Measurements from ENCODE around the gene RASGRF2.

Gene RASGRF2

GRCh38 chr5:80989883-80990282 is 29.7 kb downstream of the RASGRF2 start:
- no peak overlapping the region for H3K4me3 ChIP-seq (ENCODE audit: low read depth, low read length)
- TF ChIP-seq CTCF (IDR thresholded peaks at IDR 0.05; ENCODE audit: control insufficient read depth, extremely low read depth, insufficient read depth): no peak
- DNase-seq (ENCODE audit: low read depth): no peak

- no peak for TF ChIP-seq CTCF (IDR thresholded peaks at IDR 0.05; ENCODE audit: control insufficient read depth, extremely low read depth, insufficient read depth)
- DNase-seq (ENCODE audit: low read depth): no peak
- H3K4me3 ChIP-seq (ENCODE audit: low read depth, low read length): no peak overlapping the region
Measured at GRCh38 chr5:80990527-80990926, 30.4 kb downstream of the RASGRF2 start.

GRCh38 chr5:80990971-80991370 is 30.8 kb downstream of the RASGRF2 start:
- DNase-seq (ENCODE audit: low read depth): no peak
- no peak for TF ChIP-seq CTCF (IDR thresholded peaks at IDR 0.05; ENCODE audit: control insufficient read depth, extremely low read depth, insufficient read depth)
- H3K4me3 ChIP-seq (ENCODE audit: low read depth, low read length): no peak overlapping the region

- H3K4me3 ChIP-seq (ENCODE audit: low read depth, low read length): no peak overlapping the region
- DNase-seq (ENCODE audit: low read depth): no peak
- TF ChIP-seq CTCF (IDR thresholded peaks at IDR 0.05; ENCODE audit: control insufficient read depth, extremely low read depth, insufficient read depth): no peak
Measured at GRCh38 chr5:80995908-80996307, 35.7 kb downstream of the RASGRF2 start.

- no peak for TF ChIP-seq CTCF (IDR thresholded peaks at IDR 0.05; ENCODE audit: control insufficient read depth, extremely low read depth, insufficient read depth)
- no peak for DNase-seq (ENCODE audit: low read depth)
- no peak overlapping the region for H3K4me3 ChIP-seq (ENCODE audit: low read depth, low read length)
Measured at GRCh38 chr5:80998590-80998979, 38.4 kb downstream of the RASGRF2 start.

GRCh38 chr5:81003811-81004386 is 43.7 kb downstream of the RASGRF2 start:
- no peak for DNase-seq (ENCODE audit: low read depth)
- TF ChIP-seq CTCF (IDR thresholded peaks at IDR 0.05; ENCODE audit: control insufficient read depth, extremely low read depth, insufficient read depth): no peak

GRCh38 chr5:81005708-81006107 is 45.5 kb downstream of the RASGRF2 start:
- H3K4me3 ChIP-seq (ENCODE audit: low read depth, low read length): no peak overlapping the region
- no peak for TF ChIP-seq CTCF (IDR thresholded peaks at IDR 0.05; ENCODE audit: control insufficient read depth, extremely low read depth, insufficient read depth)
- no peak for DNase-seq (ENCODE audit: low read depth)

More at GRCh38 chr5:81003811-81004386, 43.7 kb downstream of the RASGRF2 start:
- H3K4me3 ChIP-seq (ENCODE audit: low read depth, low read length): no peak overlapping the region
